Epithelial cell of esophagus (primary cell): ENCODE measurements around the gene FBLN5.

Experiments used
- DNase-seq: peaks from one replicate; pipeline ENCODE4 v3.0.0; 2010; ENCODE audit warnings: low read depth
- H3K4me3 ChIP-seq: 2 replicates; pipeline ENCODE4 v1.5.1; 2011; ENCODE audit warnings: mild to moderate bottlenecking, low read length, control low read depth
- TF ChIP-seq, protein P1 (sequence below): IDR thresholded peaks from 2 replicates; pipeline ENCODE4 v1.5.1; 2011; ENCODE audit warnings: low read depth, mild to moderate bottlenecking, low read length, control low read depth, inconsistent platforms; ENCODE audit not compliant: insufficient read depth; ENCODE audit errors: missing control alignments

Gene FBLN5

DNA sequence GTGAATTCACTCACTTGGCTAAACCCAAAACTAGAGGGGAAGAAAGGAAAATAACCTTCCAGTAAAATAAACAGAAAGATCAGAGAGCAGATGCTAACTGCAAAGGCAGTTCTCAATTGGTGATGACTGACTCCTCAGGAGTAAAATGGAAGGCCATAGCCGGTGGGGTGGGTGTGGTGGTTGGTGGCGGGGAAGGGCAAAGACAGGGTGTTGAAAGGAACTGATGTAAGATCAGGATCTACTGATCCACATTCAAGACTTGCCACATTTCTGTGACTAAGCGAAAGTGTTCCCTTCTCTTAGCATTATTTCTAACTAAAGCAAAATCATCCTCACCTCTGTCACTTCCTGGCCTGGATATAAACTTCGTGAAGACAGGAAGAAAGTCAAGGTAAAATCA lies 53.8 kb downstream of the FBLN5 start:
- no peak overlapping the region for H3K4me3 ChIP-seq
- DNase-seq: peak; percentile 77
- TF ChIP-seq, protein P1, sequence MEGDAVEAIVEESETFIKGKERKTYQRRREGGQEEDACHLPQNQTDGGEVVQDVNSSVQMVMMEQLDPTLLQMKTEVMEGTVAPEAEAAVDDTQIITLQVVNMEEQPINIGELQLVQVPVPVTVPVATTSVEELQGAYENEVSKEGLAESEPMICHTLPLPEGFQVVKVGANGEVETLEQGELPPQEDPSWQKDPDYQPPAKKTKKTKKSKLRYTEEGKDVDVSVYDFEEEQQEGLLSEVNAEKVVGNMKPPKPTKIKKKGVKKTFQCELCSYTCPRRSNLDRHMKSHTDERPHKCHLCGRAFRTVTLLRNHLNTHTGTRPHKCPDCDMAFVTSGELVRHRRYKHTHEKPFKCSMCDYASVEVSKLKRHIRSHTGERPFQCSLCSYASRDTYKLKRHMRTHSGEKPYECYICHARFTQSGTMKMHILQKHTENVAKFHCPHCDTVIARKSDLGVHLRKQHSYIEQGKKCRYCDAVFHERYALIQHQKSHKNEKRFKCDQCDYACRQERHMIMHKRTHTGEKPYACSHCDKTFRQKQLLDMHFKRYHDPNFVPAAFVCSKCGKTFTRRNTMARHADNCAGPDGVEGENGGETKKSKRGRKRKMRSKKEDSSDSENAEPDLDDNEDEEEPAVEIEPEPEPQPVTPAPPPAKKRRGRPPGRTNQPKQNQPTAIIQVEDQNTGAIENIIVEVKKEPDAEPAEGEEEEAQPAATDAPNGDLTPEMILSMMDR: no peak

DNA sequence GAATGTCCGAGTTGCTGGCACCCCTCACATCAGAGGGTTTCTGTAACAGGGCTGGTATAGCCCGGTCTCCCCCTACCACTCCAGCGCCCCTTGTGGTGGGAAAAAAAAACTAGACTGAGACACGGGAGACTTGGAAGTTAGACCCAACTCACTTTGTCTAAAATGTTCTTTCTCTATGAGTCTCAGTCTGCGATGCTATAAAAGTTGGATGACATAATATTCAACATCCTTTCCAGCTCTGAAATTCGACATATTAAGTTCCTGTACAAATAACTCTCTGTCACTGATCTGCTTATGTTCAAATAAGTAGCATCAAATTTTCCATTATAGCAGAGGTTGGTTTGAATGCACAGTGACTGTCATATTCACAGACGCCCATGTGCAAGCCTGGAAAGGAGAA lies 54.5 kb downstream of the FBLN5 start:
- TF ChIP-seq, protein P1: peak; percentile 29
- H3K4me3 ChIP-seq: no peak overlapping the region
- no peak for DNase-seq

DNA sequence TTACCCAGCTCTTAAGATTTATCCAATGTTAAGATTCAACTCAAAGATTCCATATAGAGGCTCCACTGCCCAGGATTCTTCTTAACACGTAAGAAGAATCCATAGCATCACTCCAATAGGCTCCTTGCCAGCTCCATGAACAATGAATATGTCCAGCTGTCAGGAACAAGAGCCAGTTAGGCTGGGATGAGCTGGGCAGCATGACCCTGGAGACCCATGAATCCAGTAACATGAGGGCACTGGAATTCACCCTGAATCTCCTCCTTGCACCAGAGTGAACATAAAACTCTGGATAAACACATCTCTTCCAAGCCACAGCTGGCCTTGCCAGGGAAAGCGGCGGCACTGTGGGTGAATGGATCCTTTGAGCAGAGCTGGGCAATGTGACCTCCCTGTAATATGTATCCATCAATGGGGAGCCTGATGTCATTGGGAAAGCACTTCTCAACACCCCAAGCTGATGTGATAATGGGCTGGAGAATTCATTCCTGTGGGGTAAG lies 55.7 kb downstream of the FBLN5 start:
- DNase-seq: no peak
- TF ChIP-seq, protein P1: no peak
- H3K4me3 ChIP-seq: no peak overlapping the region

DNA sequence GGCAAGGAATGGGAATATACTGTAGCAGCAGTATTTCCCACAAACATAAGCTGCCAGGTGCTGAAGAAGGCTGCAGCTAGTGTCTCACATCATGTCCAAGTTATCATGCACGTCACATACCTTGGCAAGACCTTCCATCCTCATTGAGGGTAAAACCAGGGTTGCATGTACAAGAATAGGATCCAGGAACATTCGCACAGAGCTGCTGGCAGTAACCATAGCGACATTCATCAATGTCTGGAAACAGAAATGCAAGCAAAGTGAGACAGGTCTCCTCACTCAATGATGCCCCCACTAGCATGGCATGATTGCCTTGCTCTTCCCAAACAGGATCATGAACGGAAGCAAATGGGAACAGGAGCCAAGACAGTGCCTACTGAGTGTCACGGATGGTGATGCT lies 56.4 kb downstream of the FBLN5 start:
- no peak overlapping the region for H3K4me3 ChIP-seq
- no peak for DNase-seq
- TF ChIP-seq, protein P1: no peak

DNA sequence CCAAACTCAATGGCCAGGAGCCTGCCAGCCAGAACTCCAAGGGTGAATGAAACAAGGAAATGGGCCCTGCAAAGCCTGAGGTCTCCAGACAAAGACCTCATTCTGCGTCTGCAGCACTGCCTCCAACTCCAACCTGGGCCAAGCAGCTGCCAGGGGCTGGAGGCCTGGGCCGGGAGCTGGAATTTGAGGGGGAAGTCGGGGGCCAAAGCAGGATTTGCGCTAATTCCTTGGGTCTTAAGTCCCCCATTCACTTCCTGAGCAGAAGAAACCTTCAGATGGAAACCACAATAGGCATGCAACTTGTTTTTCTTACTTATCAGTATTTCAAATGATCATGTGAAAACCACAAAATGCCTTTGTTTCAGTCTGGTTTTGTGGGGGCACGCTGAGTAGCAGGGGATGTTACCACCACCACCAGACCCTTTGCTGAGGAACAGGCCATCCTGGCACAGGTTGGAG lies 57.2 kb downstream of the FBLN5 start:
- no peak for DNase-seq
- TF ChIP-seq, protein P1: no peak
- no peak overlapping the region for H3K4me3 ChIP-seq

DNA sequence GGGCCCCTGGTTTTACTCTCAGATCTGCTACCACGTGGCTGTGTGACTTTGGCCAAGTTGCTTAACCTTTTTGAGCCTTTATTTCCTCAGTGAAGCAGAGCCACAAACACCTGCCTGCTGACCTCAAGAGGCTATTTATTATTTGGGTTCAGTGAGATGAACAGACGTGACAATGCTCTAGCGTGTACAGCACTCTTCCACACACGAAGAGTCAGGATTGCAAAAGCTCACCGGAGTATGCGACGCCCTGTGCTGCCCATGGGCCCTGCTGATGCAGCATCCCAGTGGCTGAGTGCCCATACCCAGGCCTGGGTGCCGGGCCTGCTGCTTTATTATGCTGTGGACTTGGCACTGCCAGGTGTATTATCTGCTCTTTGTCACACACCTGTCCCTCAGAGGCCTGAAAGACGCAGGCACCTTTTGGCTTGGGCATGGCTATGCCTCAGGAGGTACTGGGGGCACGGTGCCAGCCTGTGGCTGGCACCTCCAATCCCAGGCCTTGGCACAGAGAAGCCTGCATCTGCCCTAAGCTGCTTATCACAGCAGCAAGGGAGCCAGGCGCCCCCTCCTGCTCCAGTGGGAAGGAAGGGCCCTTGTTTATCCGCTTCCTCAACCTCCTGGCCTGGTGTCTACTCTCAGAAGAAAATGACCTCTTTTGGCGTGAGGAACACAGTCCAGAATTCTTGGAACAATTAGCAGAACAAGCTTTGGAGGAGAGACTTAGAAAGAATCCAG lies 57.9 kb downstream of the FBLN5 start:
- H3K4me3 ChIP-seq: no peak overlapping the region
- no peak for DNase-seq
- TF ChIP-seq, protein P1: no peak
